ENCODE measurements around the gene NNAT.

NNAT gene

GRCh38 chr20:37537505-37537904, 16.5 kb downstream of the NNAT start:
- no peak overlapping the region for H4K8ac ChIP-seq (ENCODE audit: low read depth, low read length)
- no peak overlapping the region for H3K9ac ChIP-seq (ENCODE audit: low read length)
- H2AK5ac ChIP-seq (ENCODE audit: low read length) = no peak overlapping the region
- no peak overlapping the region for H4K12ac ChIP-seq (ENCODE audit: low read depth, low read length)
- WGBS (ENCODE audit: extremely low coverage, insufficient coverage, insufficient read length) = no CpG with 5 or more reads among the region's 1 CpG
- H3K4me3 ChIP-seq (ENCODE audit: low read depth, low read length) = no peak overlapping the region
- peaks cover 11 to 13% of the 10 kb centered on the region in 2 experiments for H3K4me1 ChIP-seq (ENCODE audit: control insufficient read depth in 1 of 2, insufficient read depth in 2 of 2, low read length in 2 of 2)
- H4K91ac ChIP-seq (ENCODE audit: low read depth, low read length) = no peak overlapping the region
- no peaks in the 10 kb centered on the region for H3K36me3 ChIP-seq (ENCODE audit: control insufficient read depth in 1 of 2, insufficient read depth in 2 of 2, low read length in 2 of 2)
- H2BK5ac ChIP-seq (ENCODE audit: low read depth, low read length, poor library complexity) = no peak overlapping the region
- peaks cover 4% of the 10 kb centered on the region for H3K79me1 ChIP-seq (ENCODE audit: low read length)
- peak overlapping the region; percentile 47 for H2BK12ac ChIP-seq (ENCODE audit: low read length)
- no peak overlapping the region for H2AFZ ChIP-seq (ENCODE audit: insufficient read depth, low read length, poor library complexity)
- H3K9me3 ChIP-seq (ENCODE audit: insufficient read depth, low read depth, low read length) = no peaks in the 10 kb centered on the region
- no peak overlapping the region for H3K14ac ChIP-seq (ENCODE audit: low read length)
- no peak overlapping the region for H3K4me2 ChIP-seq (ENCODE audit: low read length)
- H3K4ac ChIP-seq (ENCODE audit: low read depth, low read length) = no peak overlapping the region
- H2BK120ac ChIP-seq (ENCODE audit: insufficient read depth, low read length, poor library complexity) = no peak overlapping the region
- no peak overlapping the region for H3K23ac ChIP-seq (ENCODE audit: low read length)
- H3K18ac ChIP-seq (ENCODE audit: low read length) = no peak overlapping the region
- no peak for DNase-seq
- H3K27ac ChIP-seq (ENCODE audit: low read depth, low read length) = no peak overlapping the region
- H3K79me2 ChIP-seq (ENCODE audit: control insufficient read depth, insufficient read depth, low read length, poor library complexity) = no peaks in the 10 kb centered on the region
- H3K27me3 ChIP-seq (ENCODE audit: insufficient read depth, low read length) = no peaks in the 10 kb centered on the region

GRCh38 chr20:37538003-37538402, 17.0 kb downstream of the NNAT start:
- Histone ChIP-seq H3K4me2 (ENCODE audit: low read length) (no peak overlapping the region), H3K27ac (ENCODE audit: low read depth, low read length) (no peak overlapping the region), H3K9ac (ENCODE audit: low read length) (no peak overlapping the region), H3K4me1 (ENCODE audit: control insufficient read depth in 1 of 2, insufficient read depth in 2 of 2, low read length in 2 of 2) (peaks cover 11 to 14% of the 10 kb centered on the region in 2 experiments), H4K8ac (ENCODE audit: low read depth, low read length) (no peak overlapping the region), H2AK5ac (ENCODE audit: low read length) (no peak overlapping the region), H2AFZ (ENCODE audit: insufficient read depth, low read length, poor library complexity) (no peak overlapping the region), H4K91ac (ENCODE audit: low read depth, low read length) (no peak overlapping the region), H3K23ac (ENCODE audit: low read length) (no peak overlapping the region), H3K18ac (ENCODE audit: low read length) (no peak overlapping the region), H3K36me3 (ENCODE audit: control insufficient read depth in 1 of 2, insufficient read depth in 2 of 2, low read length in 2 of 2) (no peaks in the 10 kb centered on the region), H3K4ac (ENCODE audit: low read depth, low read length) (no peak overlapping the region), H3K27me3 (ENCODE audit: insufficient read depth, low read length) (no peaks in the 10 kb centered on the region), H3K79me2 (ENCODE audit: control insufficient read depth, insufficient read depth, low read length, poor library complexity) (no peaks in the 10 kb centered on the region), H2BK12ac (ENCODE audit: low read length) (no peak overlapping the region), H3K4me3 (ENCODE audit: low read depth, low read length) (no peak overlapping the region), H4K12ac (ENCODE audit: low read depth, low read length) (no peak overlapping the region), H2BK5ac (ENCODE audit: low read depth, low read length, poor library complexity) (no peak overlapping the region), H3K9me3 (ENCODE audit: insufficient read depth, low read depth, low read length) (no peaks in the 10 kb centered on the region), H3K14ac (ENCODE audit: low read length) (no peak overlapping the region), H2BK120ac (ENCODE audit: insufficient read depth, low read length, poor library complexity) (no peak overlapping the region), H3K79me1 (ENCODE audit: low read length) (peaks cover 4% of the 10 kb centered on the region)
- peak; percentile 63 to 66 for DNase-seq
- no CpG with 5 or more reads among the region's 5 CpGs for WGBS (ENCODE audit: extremely low coverage, insufficient coverage, insufficient read length)

GRCh38 chr20:37539424-37539823, 18.4 kb downstream of the NNAT start:
- H3K79me1 ChIP-seq (ENCODE audit: low read length) = peaks cover 4% of the 10 kb centered on the region
- H4K91ac ChIP-seq (ENCODE audit: low read depth, low read length) = no peak overlapping the region
- H3K4ac ChIP-seq (ENCODE audit: low read depth, low read length) = no peak overlapping the region
- peaks cover 1% of the 10 kb centered on the region for H3K9me3 ChIP-seq (ENCODE audit: insufficient read depth, low read depth, low read length)
- H3K27me3 ChIP-seq (ENCODE audit: insufficient read depth, low read length) = no peaks in the 10 kb centered on the region
- H3K4me2 ChIP-seq (ENCODE audit: low read length) = no peak overlapping the region
- no peak overlapping the region for H2BK12ac ChIP-seq (ENCODE audit: low read length)
- no peak overlapping the region for H2AFZ ChIP-seq (ENCODE audit: insufficient read depth, low read length, poor library complexity)
- WGBS (ENCODE audit: extremely low coverage, insufficient coverage, insufficient read length) = no CpG with 5 or more reads among the region's 4 CpGs
- peaks cover 13 to 17% of the 10 kb centered on the region in 2 experiments for H3K4me1 ChIP-seq (ENCODE audit: control insufficient read depth in 1 of 2, insufficient read depth in 2 of 2, low read length in 2 of 2)
- H2AK5ac ChIP-seq (ENCODE audit: low read length) = no peak overlapping the region
- peaks cover 3% of the 10 kb centered on the region for H3K79me2 ChIP-seq (ENCODE audit: control insufficient read depth, insufficient read depth, low read length, poor library complexity)
- H2BK120ac ChIP-seq (ENCODE audit: insufficient read depth, low read length, poor library complexity) = no peak overlapping the region
- H3K18ac ChIP-seq (ENCODE audit: low read length) = no peak overlapping the region
- H3K14ac ChIP-seq (ENCODE audit: low read length) = no peak overlapping the region
- no peak overlapping the region for H3K27ac ChIP-seq (ENCODE audit: low read depth, low read length)
- no peak overlapping the region for H4K12ac ChIP-seq (ENCODE audit: low read depth, low read length)
- H2BK5ac ChIP-seq (ENCODE audit: low read depth, low read length, poor library complexity) = no peak overlapping the region
- no peaks in the 10 kb centered on the region for H3K36me3 ChIP-seq (ENCODE audit: control insufficient read depth in 1 of 2, insufficient read depth in 2 of 2, low read length in 2 of 2)
- H4K8ac ChIP-seq (ENCODE audit: low read depth, low read length) = no peak overlapping the region
- H3K9ac ChIP-seq (ENCODE audit: low read length) = no peak overlapping the region
- H3K4me3 ChIP-seq (ENCODE audit: low read depth, low read length) = no peak overlapping the region
- no peak overlapping the region for H3K23ac ChIP-seq (ENCODE audit: low read length)
- DNase-seq = no peak

GRCh38 chr20:37540001-37540400, 19.0 kb downstream of the NNAT start:
- Histone ChIP-seq H2BK12ac (ENCODE audit: low read length) (no peak overlapping the region), H4K91ac (ENCODE audit: low read depth, low read length) (no peak overlapping the region), H3K27me3 (ENCODE audit: insufficient read depth, low read length) (no peaks in the 10 kb centered on the region), H3K18ac (ENCODE audit: low read length) (no peak overlapping the region), H3K14ac (ENCODE audit: low read length) (no peak overlapping the region), H4K8ac (ENCODE audit: low read depth, low read length) (no peak overlapping the region), H3K4me3 (ENCODE audit: low read depth, low read length) (no peak overlapping the region), H3K4ac (ENCODE audit: low read depth, low read length) (no peak overlapping the region), H3K9me3 (ENCODE audit: insufficient read depth, low read depth, low read length) (peaks cover 3% of the 10 kb centered on the region), H3K79me1 (ENCODE audit: low read length) (peaks cover 4% of the 10 kb centered on the region), H4K12ac (ENCODE audit: low read depth, low read length) (no peak overlapping the region), H3K79me2 (ENCODE audit: control insufficient read depth, insufficient read depth, low read length, poor library complexity) (peaks cover 3% of the 10 kb centered on the region), H3K4me2 (ENCODE audit: low read length) (no peak overlapping the region), H3K27ac (ENCODE audit: low read depth, low read length) (no peak overlapping the region), H2AFZ (ENCODE audit: insufficient read depth, low read length, poor library complexity) (no peak overlapping the region), H2AK5ac (ENCODE audit: low read length) (no peak overlapping the region), H2BK5ac (ENCODE audit: low read depth, low read length, poor library complexity) (no peak overlapping the region), H2BK120ac (ENCODE audit: insufficient read depth, low read length, poor library complexity) (no peak overlapping the region), H3K36me3 (ENCODE audit: control insufficient read depth in 1 of 2, insufficient read depth in 2 of 2, low read length in 2 of 2) (no peaks in the 10 kb centered on the region), H3K9ac (ENCODE audit: low read length) (no peak overlapping the region), H3K23ac (ENCODE audit: low read length) (no peak overlapping the region), H3K4me1 (ENCODE audit: control insufficient read depth in 1 of 2, insufficient read depth in 2 of 2, low read length in 2 of 2) (peaks cover 13 to 17% of the 10 kb centered on the region in 2 experiments)
- DNase-seq = no peak
- no CpG with 5 or more reads among the region's 5 CpGs for WGBS (ENCODE audit: extremely low coverage, insufficient coverage, insufficient read length)

Measured in trophoblast cell (in vitro differentiated cells and primary cell).